Retina (tissue), 1 donor: ENCODE data around the gene DUS1L.

Source experiments
- DNase-seq: peaks from one replicate; pipeline ENCODE4 v3.0.0-alpha.2; 2016

Gene DUS1L

GRCh38 chr17:82010575-82011525 is 54.8 kb downstream of the DUS1L start:
- no peak for DNase-seq

DNA sequence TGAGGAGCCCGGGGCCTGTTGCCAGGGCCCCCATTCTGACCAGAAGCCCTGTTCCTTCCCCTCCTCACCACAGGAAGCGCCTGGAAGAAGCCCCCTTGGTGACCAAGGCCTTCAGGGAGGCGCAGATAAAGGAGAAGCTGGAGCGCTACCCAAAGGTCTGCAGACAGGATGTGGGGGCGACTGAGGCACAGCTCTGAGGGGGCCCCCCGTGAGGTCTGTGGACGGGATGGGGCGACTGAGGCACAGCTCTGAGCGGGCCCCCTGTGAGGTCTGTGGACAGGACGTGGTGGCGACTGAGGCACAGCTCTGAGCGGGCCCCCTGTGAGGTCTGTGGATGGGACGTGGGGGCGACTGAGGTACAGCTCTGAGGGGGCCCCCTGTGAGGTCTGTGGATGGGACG is 56.2 kb downstream of the DUS1L start:
- DNase-seq, result no peak

DNA sequence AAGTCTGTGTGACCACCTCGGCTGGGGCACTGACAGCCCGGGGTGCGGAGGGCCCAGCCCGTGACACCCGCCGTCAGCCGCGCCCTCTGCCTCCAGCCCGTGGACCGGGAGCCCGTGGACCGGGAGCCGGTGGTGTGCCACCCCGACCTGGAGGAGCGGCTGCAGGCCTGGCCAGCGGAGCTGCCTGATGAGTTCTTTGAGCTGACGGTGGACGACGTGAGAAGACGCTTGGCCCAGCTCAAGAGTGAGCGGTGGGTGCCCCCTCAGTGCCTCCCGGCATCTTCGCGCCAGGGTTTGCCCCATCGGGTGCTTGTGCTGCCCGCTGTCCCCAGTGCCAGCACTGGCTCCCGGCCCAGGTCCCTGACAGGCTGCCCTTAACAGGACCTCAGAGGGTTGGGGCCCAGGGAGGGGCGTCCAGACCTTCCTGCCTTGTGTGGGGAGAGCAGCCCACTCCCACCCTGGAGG is 56.6 kb downstream of the DUS1L start:
- DNase-seq, result no peak

GRCh38 chr17:82008258-82008940 is 57.2 kb downstream of the DUS1L start:
- peak; percentile 64 for DNase-seq
